ENCODE data around the gene OR6Y1.

Gene OR6Y1

GRCh38 chr1:158496374-158496773 lies 57.8 kb downstream of the OR6Y1 start:
- peak; percentile 75 for DNase-seq

- no peak for DNase-seq
Measured at GRCh38 chr1:158494796-158495195, 59.4 kb downstream of the OR6Y1 start.
